WTC11 (cell line): ENCODE measurements around the gene LGALS9. TPM values are rescaled to one million over a fixed set of nuclear protein-coding genes. Genes with fewer than 3 reads are reported as not detected.
"Not testable (repeated sequence)": the region's sequence is repeated elsewhere in the genome, so short reads cannot be mapped to it uniquely, and the experiment has no call there.

Source experiments
- ATAC-seq: fragments of 200-7000 bp; cut with Tn5 transposase; 2 replicates; pipeline ENCODE4 v1.10.0; 2021; ENCODE audit warnings: mild to moderate bottlenecking, moderate library complexity
- CTCF ChIA-PET: fragments of 300-600 bp; sonication (Branson Sonifier 250); formaldehyde crosslinking; loops from one replicate; lab custom pipeline; 2021; ENCODE audit warnings: antibody characterized with exemption; lab: Charles Lee
- POLR2A ChIA-PET: fragments of 350-600 bp; sonication (Branson Sonifier 250); formaldehyde crosslinking; loops from one replicate; lab custom pipeline; 2021; ENCODE audit warnings: antibody characterized with exemption; lab: Charles Lee
- DNase-seq: peaks from one replicate; pipeline ENCODE4 v3.0.0; 2021; ENCODE audit warnings: low spot score
- H3K27ac Mint-ChIP-seq: 2 replicates; pipeline ENCODE4 v1.8.0; 2021; ENCODE audit warnings: mixed read lengths
- H3K27me3 Mint-ChIP-seq: 2 replicates; pipeline ENCODE4 v1.8.0; 2021; ENCODE audit warnings: low read depth, mild to moderate bottlenecking, moderate library complexity, mixed read lengths
- H3K36me3 Mint-ChIP-seq: 2 replicates; pipeline ENCODE4 v1.8.0; 2021; ENCODE audit warnings: mixed read lengths
- H3K4me1 Mint-ChIP-seq: 2 replicates; pipeline ENCODE4 v1.8.0; 2022; ENCODE audit warnings: mixed read lengths
- H3K4me3 Mint-ChIP-seq: 2 replicates; pipeline ENCODE4 v1.8.0; 2021; ENCODE audit warnings: mild to moderate bottlenecking, moderate library complexity, mixed read lengths
- H3K9me3 Mint-ChIP-seq: 2 replicates; pipeline ENCODE4 v1.8.0; 2021; ENCODE audit warnings: mixed read lengths
- ERG ChIP-seq: fragments of 250-450 bp; sonication (Bioruptor Pico); IDR thresholded peaks from 2 replicates; pipeline ENCODE4 v1.8.0; 2021; ENCODE audit warnings: mild to moderate bottlenecking
- ETV6 ChIP-seq: sonication (generic); formaldehyde crosslinking; IDR thresholded peaks from 2 replicates; pipeline ENCODE4 v1.8.1; 2022; ENCODE audit warnings: mild to moderate bottlenecking, missing genetic modification reagents
- FOXK1 ChIP-seq: sonication (generic); formaldehyde crosslinking; IDR thresholded peaks from 2 replicates; pipeline ENCODE4 v1.8.0; 2022; ENCODE audit warnings: mild to moderate bottlenecking, moderate library complexity, missing genetic modification reagents
- MXD4 ChIP-seq: fragments of 250-450 bp; sonication (Bioruptor Pico); IDR thresholded peaks from 2 replicates; pipeline ENCODE4 v1.8.0; 2021; ENCODE audit warnings: mild to moderate bottlenecking, moderate library complexity, borderline replicate concordance
- MYBL2 ChIP-seq: sonication (generic); formaldehyde crosslinking; IDR thresholded peaks from 2 replicates; pipeline ENCODE4 v1.8.1; 2023; ENCODE audit warnings: mild to moderate bottlenecking, moderate library complexity, missing genetic modification reagents
- NR2C2 ChIP-seq: sonication (generic); formaldehyde crosslinking; IDR thresholded peaks from 2 replicates; pipeline ENCODE4 v1.8.0; 2022; ENCODE audit warnings: mild to moderate bottlenecking, missing genetic modification reagents
- SMAD4 ChIP-seq: sonication (generic); formaldehyde crosslinking; IDR thresholded peaks from 2 replicates; pipeline ENCODE4 v1.8.0; 2022; ENCODE audit warnings: mild to moderate bottlenecking, missing genetic modification reagents
- TCF7 ChIP-seq: sonication (generic); formaldehyde crosslinking; IDR thresholded peaks from 2 replicates; pipeline ENCODE4 v1.8.0; 2022; ENCODE audit warnings: mild to moderate bottlenecking, low read depth, missing genetic modification reagents, moderate library complexity
- TP53 ChIP-seq: sonication (generic); formaldehyde crosslinking; IDR thresholded peaks from 2 replicates; pipeline ENCODE4 v1.8.1; 2023; ENCODE audit warnings: mild to moderate bottlenecking, missing genetic modification reagents
- ZNF416 ChIP-seq: fragments of 250-450 bp; sonication (Bioruptor Pico); IDR thresholded peaks from 2 replicates; pipeline ENCODE4 v1.9.0; 2021; ENCODE audit warnings: mild to moderate bottlenecking, inconsistent platforms
- ZNF532 ChIP-seq: fragments of 250-450 bp; sonication (Bioruptor Pico); IDR thresholded peaks from 2 replicates; pipeline ENCODE4 v1.9.0; 2021; ENCODE audit warnings: mild to moderate bottlenecking, borderline replicate concordance
- total RNA-seq: library from RNA; stranded (reverse); gene quantifications from 3 replicates; pipeline ENCODE4 v1.2.3, GENCODE V29; 2021

Gene LGALS9
- total RNA-seq, 1 experiment from 2014 or later: 5.7 TPM

- no peak for DNase-seq
- TF ChIP-seq ETV6 (CRISPR knock-in tag) (no peak), TCF7 (CRISPR knock-in tag) (no peak), ZNF532 (no peak), SMAD4 (CRISPR knock-in tag) (no peak), ZNF416 (no peak), FOXK1 (no peak), TP53 (CRISPR knock-in tag) (no peak), NR2C2 (CRISPR knock-in tag) (no peak), MYBL2 (CRISPR knock-in tag) (no peak), MXD4 (CRISPR knock-in tag) (no peak), ERG (no peak)
- TF ChIP-seq, all 79 proteins: peak for 0
- POLR2A ChIA-PET: no interaction called here
- peaks cover 86% of the 10 kb centered on the region for H3K9me3 Mint-ChIP-seq
- no peak for ATAC-seq
- no peaks in the 10 kb centered on the region for H3K4me1 Mint-ChIP-seq
- no peak overlapping the region for H3K27ac Mint-ChIP-seq
- no peak overlapping the region for H3K4me3 Mint-ChIP-seq
- H3K36me3 Mint-ChIP-seq: peaks cover 38% of the 10 kb centered on the region
- CTCF ChIA-PET: no interaction called here
- peaks cover 26% of the 10 kb centered on the region for H3K27me3 Mint-ChIP-seq
Observed at GRCh38 chr17:27690882-27691281, 59.9 kb downstream of the LGALS9 start.

DNA sequence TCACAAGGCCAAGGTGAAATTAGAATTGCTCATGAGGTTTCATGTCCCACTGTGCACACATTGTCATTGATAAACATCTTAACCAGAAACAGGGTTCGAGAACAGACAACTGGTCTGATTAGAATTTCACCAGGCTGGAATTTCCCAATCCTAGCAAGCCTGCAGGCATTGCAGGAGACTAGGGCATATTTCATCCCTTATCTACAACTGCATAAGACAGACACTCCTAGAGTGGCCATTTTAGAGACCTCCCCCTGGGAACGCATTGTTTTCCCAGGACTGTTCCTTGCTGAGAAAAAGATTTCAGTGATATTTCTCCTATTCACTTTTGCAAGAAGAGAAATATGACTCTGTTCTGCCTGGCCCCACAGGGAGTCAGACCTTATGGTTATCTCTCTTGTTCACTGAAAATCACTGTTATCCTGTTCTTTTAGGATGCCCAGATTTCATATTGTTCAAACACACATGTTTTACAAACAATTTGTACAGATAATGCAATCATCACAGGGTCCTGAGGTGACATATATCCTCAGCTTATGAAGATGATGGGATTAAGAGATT is 64.3 kb downstream of the LGALS9 start:
- POLR2A ChIA-PET, ATAC-seq, H3K4me1 Mint-ChIP-seq, DNase-seq, H3K27ac Mint-ChIP-seq, CTCF ChIA-PET, H3K4me3 Mint-ChIP-seq: not testable (repeated sequence)
- Mint-ChIP-seq H3K36me3 (peaks cover 31% of the 10 kb centered on the region), H3K27me3 (peaks cover 20% of the 10 kb centered on the region), H3K9me3 (peaks cover 88% of the 10 kb centered on the region)

Other genes starting within 250 kb of the LGALS9 start
- 38.0 to 45.5 TPM (median 39.7 TPM) in 3 replicates for gene KSR1, start 174.7 kb upstream of the LGALS9 start, total RNA-seq
- gene NOS2, start 169.3 kb downstream of the LGALS9 start, total RNA-seq: 0.98 to 1.4 TPM (median 1.4 TPM) in 3 replicates